Measurements from ENCODE around the gene CPSF4L.

The CPSF4L gene

GRCh38 chr17:73289549-73290254 lies 28.0 kb upstream of the CPSF4L start:
- no peak for DNase-seq (ENCODE audit: low read depth in 2 of 2)

- DNase-seq (ENCODE audit: low read depth in 2 of 2) = no peak
Observed at GRCh38 chr17:73288534-73289302, 27.0 kb upstream of the CPSF4L start.

- no peak for DNase-seq (ENCODE audit: low read depth in 2 of 2)
Observed at GRCh38 chr17:73286863-73287296, 25.2 kb upstream of the CPSF4L start.

- no peak for DNase-seq (ENCODE audit: low read depth in 2 of 2)
Observed at GRCh38 chr17:73285916-73286862, 24.5 kb upstream of the CPSF4L start.

- no peak for DNase-seq (ENCODE audit: low read depth in 2 of 2)
Observed at GRCh38 chr17:73285603-73285908, 23.9 kb upstream of the CPSF4L start.

GRCh38 chr17:73284906-73285602 lies 23.4 kb upstream of the CPSF4L start:
- DNase-seq (ENCODE audit: low read depth in 2 of 2) = no peak

- DNase-seq (ENCODE audit: low read depth in 2 of 2) = no peak
Observed at GRCh38 chr17:73284354-73284753, 22.7 kb upstream of the CPSF4L start.

- DNase-seq (ENCODE audit: low read depth in 2 of 2) = no peak
Observed at GRCh38 chr17:73283841-73284282, 22.2 kb upstream of the CPSF4L start.

- no peak for DNase-seq (ENCODE audit: low read depth in 2 of 2)
Observed at GRCh38 chr17:73283250-73283649, 21.6 kb upstream of the CPSF4L start.

GRCh38 chr17:73282629-73283028 lies 20.9 kb upstream of the CPSF4L start:
- DNase-seq (ENCODE audit: low read depth in 2 of 2) = no peak

GRCh38 chr17:73281928-73282327 lies 20.2 kb upstream of the CPSF4L start:
- DNase-seq (ENCODE audit: low read depth in 2 of 2) = no peak

GRCh38 chr17:73280191-73280590 lies 18.5 kb upstream of the CPSF4L start:
- DNase-seq (ENCODE audit: low read depth in 2 of 2) = no peak

- no peak for DNase-seq (ENCODE audit: low read depth in 2 of 2)
Observed at GRCh38 chr17:73279704-73280103, 18.0 kb upstream of the CPSF4L start.

- DNase-seq (ENCODE audit: low read depth in 2 of 2) = no peak
Observed at GRCh38 chr17:73278465-73279453, 17.1 kb upstream of the CPSF4L start.

GRCh38 chr17:73278049-73278464 lies 16.4 kb upstream of the CPSF4L start:
- DNase-seq (ENCODE audit: low read depth in 2 of 2) = no peak

GRCh38 chr17:73274490-73274889 lies 12.8 kb upstream of the CPSF4L start:
- DNase-seq (ENCODE audit: low read depth in 2 of 2) = no peak

- no peak for DNase-seq (ENCODE audit: low read depth in 2 of 2)
Observed at GRCh38 chr17:73272906-73273218, 11.2 kb upstream of the CPSF4L start.

- DNase-seq (ENCODE audit: low read depth in 2 of 2) = no peak
Observed at GRCh38 chr17:73271072-73271471, 9.4 kb upstream of the CPSF4L start.

- no peak for DNase-seq (ENCODE audit: low read depth in 2 of 2)
Observed at GRCh38 chr17:73269791-73270190, 8.1 kb upstream of the CPSF4L start.

- DNase-seq (ENCODE audit: low read depth in 2 of 2) = no peak
Observed at GRCh38 chr17:73269329-73269615, 7.6 kb upstream of the CPSF4L start.
